IMR-90 (cell line): ENCODE results near the gene DYRK1A.

Source experiments
- CEBPB ChIP-seq: IDR thresholded peaks from 2 replicates; pipeline ENCODE4 v1.6.1; 2012; ENCODE audit warnings: low read depth, low read length, improper control_type of control experiment
- POLR2A ChIP-seq: IDR thresholded peaks from 2 replicates; pipeline ENCODE4 v1.6.1; 2012; ENCODE audit warnings: mild to moderate bottlenecking, low read depth, low read length
- TF ChIP-seq, protein P1 (sequence below): conservative IDR thresholded peaks from 2 replicates; pipeline ENCODE4 v1.5.1; 2012; ENCODE audit warnings: mild to moderate bottlenecking, low read depth, low read length, improper control_type of control experiment
- TF ChIP-seq, protein P2 (sequence below): fragments of 150-350 bp; IDR thresholded peaks from 2 replicates; pipeline ENCODE4 v1.6.1; 2017; ENCODE audit warnings: mild to moderate bottlenecking, antibody characterized with exemption, low read length, low read depth

DNA sequence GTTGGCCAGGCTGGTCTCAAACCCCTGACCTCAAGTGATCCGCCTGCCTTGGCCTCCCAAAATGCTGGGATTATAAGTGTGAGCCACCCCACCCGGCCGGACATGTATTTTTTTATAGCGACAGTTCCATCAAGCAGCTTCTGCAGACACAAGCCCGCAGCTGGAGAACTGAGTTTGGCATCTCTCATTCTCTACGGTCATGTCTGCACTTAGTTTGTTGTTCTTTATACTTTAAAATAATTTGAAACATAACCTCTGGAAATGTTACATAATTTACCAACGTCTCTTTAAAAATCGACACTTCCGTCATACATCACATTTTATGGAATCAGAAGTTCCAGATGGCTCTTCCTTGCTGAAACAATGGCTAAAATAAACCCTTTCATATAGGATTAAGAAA lies 183.6 kb downstream of the DYRK1A start:
- TF ChIP-seq, protein P1, sequence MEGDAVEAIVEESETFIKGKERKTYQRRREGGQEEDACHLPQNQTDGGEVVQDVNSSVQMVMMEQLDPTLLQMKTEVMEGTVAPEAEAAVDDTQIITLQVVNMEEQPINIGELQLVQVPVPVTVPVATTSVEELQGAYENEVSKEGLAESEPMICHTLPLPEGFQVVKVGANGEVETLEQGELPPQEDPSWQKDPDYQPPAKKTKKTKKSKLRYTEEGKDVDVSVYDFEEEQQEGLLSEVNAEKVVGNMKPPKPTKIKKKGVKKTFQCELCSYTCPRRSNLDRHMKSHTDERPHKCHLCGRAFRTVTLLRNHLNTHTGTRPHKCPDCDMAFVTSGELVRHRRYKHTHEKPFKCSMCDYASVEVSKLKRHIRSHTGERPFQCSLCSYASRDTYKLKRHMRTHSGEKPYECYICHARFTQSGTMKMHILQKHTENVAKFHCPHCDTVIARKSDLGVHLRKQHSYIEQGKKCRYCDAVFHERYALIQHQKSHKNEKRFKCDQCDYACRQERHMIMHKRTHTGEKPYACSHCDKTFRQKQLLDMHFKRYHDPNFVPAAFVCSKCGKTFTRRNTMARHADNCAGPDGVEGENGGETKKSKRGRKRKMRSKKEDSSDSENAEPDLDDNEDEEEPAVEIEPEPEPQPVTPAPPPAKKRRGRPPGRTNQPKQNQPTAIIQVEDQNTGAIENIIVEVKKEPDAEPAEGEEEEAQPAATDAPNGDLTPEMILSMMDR, result no peak
- TF ChIP-seq POLR2A (no peak), CEBPB (no peak)
- TF ChIP-seq, protein P2, sequence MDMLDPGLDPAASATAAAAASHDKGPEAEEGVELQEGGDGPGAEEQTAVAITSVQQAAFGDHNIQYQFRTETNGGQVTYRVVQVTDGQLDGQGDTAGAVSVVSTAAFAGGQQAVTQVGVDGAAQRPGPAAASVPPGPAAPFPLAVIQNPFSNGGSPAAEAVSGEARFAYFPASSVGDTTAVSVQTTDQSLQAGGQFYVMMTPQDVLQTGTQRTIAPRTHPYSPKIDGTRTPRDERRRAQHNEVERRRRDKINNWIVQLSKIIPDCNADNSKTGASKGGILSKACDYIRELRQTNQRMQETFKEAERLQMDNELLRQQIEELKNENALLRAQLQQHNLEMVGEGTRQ, result no peak
